H9 (cell line): ENCODE measurements around the gene SBK1. TPM values are rescaled to one million over a fixed set of nuclear protein-coding genes. Genes with fewer than 3 reads are reported as not detected.

ENCODE experiments used
- total RNA-seq: library from RNA; stranded (reverse); gene quantifications from 2 replicates; pipeline ENCODE4 v1.2.1, GENCODE V29; 2021

SBK1 gene
- total RNA-seq, 1 experiment from 2014 or later = 65.5 TPM

Other genes with a start within 250 kb of the SBK1 start
- 0.35 and 0.83 TPM in 2 replicates for gene GSG1L, start 228.8 kb upstream of the SBK1 start, total RNA-seq
- 124 and 130 TPM in 2 replicates for gene XPO6, start 80.6 kb upstream of the SBK1 start, total RNA-seq
- gene NPIPB6, start 71.0 kb downstream of the SBK1 start, total RNA-seq = 2.0 and 5.2 TPM in 2 replicates
- 102 and 105 TPM in 2 replicates for gene EIF3CL, start 111.3 kb downstream of the SBK1 start, total RNA-seq
- gene NPIPB7, start 179.8 kb downstream of the SBK1 start, total RNA-seq = 0.20 TPM in 1 of 2 replicates, not detected in the other
- gene CLN3, start 199.5 kb downstream of the SBK1 start, total RNA-seq = 21.3 and 21.4 TPM in 2 replicates
- gene APOBR, start 202.1 kb downstream of the SBK1 start, total RNA-seq = not detected in 2 replicates
- not detected in 2 replicates for gene IL27, start 214.3 kb downstream of the SBK1 start, total RNA-seq
- 0.15 and 0.35 TPM in 2 replicates for gene NUPR1, start 246.4 kb downstream of the SBK1 start, total RNA-seq